GM12864 (cell line): ENCODE results near the gene ERVW-1.
A peak's percentile ranks its signal among the peaks of the same experiment; 100 is the strongest.
"Not testable (repeated sequence)": the region's sequence is repeated elsewhere in the genome, so short reads cannot be mapped to it uniquely, and the experiment has no call there.

Source experiments
- DNase-seq: peaks from one replicate; pipeline ENCODE4 v3.0.0-alpha.2; 2011; ENCODE audit warnings: low read depth
- H3K4me3 ChIP-seq: 2 replicates; pipeline ENCODE4 v1.5.1; 2011; ENCODE audit warnings: mild to moderate bottlenecking, low read depth, low read length, control low read depth
- TF ChIP-seq, protein P1 (sequence below): IDR thresholded peaks from 2 replicates; pipeline ENCODE4 v1.5.1; 2011; ENCODE audit warnings: low read depth, mild to moderate bottlenecking, moderate library complexity, low read length, control low read depth, inconsistent platforms; ENCODE audit errors: missing control alignments

Gene ERVW-1

DNA sequence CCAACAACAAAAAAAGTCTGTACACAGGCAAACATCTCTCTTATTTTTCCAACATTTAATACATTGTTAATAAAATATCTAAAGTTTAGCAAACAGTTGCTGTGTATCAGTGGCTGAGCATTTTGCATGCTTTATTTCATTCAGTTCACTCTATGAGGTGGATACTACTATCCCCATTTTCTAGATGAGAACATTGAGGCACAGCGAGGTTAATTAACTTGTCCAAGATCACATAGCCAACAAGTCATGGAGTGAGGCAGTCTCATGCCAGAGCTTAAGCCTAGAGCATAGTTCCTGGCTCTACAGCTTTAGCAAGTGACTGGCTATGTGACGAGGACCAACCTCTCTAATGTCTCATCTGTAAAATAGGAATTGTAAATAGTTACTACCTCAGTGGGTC, 26.1 kb downstream of the ERVW-1 start:
- H3K4me3 ChIP-seq: no peak overlapping the region
- TF ChIP-seq, protein P1, sequence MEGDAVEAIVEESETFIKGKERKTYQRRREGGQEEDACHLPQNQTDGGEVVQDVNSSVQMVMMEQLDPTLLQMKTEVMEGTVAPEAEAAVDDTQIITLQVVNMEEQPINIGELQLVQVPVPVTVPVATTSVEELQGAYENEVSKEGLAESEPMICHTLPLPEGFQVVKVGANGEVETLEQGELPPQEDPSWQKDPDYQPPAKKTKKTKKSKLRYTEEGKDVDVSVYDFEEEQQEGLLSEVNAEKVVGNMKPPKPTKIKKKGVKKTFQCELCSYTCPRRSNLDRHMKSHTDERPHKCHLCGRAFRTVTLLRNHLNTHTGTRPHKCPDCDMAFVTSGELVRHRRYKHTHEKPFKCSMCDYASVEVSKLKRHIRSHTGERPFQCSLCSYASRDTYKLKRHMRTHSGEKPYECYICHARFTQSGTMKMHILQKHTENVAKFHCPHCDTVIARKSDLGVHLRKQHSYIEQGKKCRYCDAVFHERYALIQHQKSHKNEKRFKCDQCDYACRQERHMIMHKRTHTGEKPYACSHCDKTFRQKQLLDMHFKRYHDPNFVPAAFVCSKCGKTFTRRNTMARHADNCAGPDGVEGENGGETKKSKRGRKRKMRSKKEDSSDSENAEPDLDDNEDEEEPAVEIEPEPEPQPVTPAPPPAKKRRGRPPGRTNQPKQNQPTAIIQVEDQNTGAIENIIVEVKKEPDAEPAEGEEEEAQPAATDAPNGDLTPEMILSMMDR: no peak
- DNase-seq: no peak

DNA sequence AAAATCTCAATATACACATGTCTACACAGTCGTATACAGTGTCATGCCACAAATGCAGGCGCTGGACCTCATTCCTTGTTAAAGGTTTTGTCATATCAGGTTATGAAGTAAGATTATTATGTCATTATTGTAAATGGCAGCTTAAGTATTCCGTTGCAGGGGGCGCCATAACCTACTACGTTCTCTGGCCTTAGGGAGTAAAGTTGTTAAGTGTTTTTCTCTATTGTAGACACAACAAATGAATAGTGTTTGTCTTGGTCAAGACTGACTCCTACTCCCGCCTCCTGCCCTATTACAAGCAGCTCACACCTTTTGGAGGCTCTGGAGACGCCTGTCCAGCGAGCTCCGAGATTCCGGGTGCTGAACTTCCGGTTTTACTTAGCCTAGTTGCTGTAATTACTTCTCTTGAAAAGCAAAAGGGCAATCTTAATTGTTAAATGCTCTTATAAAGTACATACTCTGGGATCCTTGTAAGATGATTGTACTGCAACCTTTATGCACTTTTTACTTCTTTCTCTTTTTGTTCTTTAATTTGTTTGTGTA, 29.5 kb downstream of the ERVW-1 start:
- peak; percentile 40 for DNase-seq
- peak overlapping the region; percentile 98 for H3K4me3 ChIP-seq
- TF ChIP-seq, protein P1: peak; percentile 46

DNA sequence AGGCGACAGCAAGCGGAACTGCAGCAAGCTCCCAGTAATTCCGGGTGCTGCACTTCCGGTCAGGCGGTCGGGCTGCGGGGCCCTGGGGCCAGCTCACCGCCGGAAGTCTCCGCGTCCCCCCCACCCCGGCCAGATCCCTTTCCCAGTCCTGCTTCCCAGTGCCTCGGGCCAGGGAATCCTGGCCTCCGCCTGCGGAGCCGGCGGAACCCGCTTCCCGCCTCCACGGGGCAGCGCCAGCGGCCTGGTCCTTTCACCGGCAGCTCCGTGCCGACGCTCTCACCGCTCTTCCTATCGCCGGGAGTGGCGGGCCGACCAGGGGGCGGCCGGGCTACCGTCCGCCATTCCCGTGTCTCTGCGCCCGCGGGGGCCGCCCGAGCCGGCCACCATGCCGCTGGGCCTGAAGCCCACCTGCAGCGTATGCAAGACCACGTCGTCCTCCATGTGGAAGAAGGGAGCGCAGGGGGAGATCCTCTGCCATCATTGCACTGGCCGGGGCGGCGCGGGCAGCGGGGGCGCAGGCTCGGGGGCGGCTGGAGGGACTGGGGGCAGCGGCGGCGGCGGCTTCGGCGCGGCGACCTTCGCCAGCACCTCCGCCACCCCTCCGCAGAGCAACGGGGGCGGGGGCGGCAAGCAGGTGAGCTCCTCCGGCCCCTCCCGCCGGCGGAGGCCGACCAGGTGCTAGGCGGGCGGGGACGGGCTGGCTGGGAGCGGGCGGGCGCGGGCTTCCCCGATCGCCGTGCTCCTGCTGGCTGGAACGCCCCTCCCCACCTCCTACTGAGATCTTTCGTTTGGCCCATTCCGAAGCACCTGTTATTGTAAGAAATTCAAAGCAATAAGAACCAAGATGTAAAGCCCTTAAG, 30.2 kb downstream of the ERVW-1 start, which contains the start of gene GATAD1:
Gene GATAD1 (plus strand): TSS at position 138 of the 860 bp plus-strand sequence. CDS start 248 bp downstream, at position 386.
- TF ChIP-seq, protein P1: no peak
- H3K4me3 ChIP-seq: peak within 1 kb of the TSS; percentile 98
- no peak for DNase-seq

DNA sequence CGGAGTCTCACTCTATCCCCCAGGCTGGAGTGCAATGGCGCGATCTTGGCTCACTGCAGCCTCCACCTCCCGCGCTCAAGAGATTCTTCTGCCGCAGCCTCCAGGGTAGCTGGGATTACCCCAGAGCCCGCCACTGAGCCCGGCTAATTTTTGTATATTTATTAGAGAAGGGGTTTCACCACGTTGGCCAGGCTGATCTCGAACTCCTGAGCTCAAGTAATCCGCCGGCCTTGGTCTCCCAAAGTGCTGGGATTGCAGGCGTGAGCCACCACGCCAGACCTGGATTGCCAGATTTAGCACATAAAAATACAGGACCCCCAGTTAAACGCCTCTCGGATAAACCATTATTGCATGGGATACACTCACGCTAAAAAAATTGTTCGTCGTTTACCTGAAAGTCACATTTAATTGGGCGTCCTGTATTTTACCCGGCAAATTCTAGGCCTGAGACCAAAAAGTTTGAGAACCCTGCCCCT, 30.8 kb downstream of the ERVW-1 start:
- peak overlapping the region; percentile 98 for H3K4me3 ChIP-seq
- TF ChIP-seq, protein P1: peak; percentile 91
- DNase-seq: peak; percentile 75

DNA sequence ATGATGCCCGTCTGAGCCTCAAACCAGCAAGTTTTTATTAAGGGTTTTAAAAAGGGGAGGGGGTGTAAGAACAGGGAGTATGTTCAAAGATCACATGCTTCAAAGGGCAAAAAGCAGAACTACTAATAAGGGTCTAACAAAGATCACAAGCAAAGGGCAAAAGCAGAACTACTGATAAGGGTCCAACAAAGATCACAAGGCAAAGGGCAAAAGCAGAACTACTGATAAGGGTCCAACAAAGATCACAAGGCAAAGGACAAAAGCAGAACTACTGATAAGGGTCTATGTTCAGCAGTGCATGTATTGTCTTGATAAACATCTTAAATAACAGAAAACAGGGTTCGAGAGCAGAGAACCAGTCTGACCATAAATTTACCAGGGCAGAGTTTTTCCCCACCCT, 35.0 kb downstream of the ERVW-1 start:
- not testable (repeated sequence) for H3K4me3 ChIP-seq, DNase-seq

DNA sequence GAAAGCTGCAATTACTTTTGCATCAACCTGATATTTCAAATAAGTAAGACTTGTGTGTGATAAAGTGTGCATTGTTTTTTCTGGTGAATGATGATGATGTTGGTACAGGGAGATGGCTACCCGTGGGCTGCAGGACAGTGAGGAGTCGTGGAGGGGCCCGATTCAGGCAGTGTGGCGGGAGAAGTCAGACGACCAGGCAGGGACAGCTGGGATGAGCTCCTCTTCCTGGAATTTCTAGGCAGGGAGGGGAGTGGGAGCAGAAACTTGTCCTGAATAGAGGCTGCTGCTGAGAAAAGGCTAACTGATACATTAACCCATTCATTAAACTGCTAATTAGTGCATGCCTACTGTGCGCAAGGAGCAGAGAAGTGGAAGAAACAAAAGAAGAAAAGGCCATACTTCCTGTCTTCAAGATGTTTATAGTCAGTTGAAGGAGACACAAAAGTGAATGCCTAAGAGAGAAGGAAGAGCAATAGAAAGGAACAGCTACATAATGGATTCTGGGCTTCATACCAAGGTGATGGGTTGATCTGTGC, 39.7 kb downstream of the ERVW-1 start:
- TF ChIP-seq, protein P1: no peak
- H3K4me3 ChIP-seq: no peak overlapping the region
- DNase-seq: no peak
